ENCODE data around the gene DROSHA.

DNA sequence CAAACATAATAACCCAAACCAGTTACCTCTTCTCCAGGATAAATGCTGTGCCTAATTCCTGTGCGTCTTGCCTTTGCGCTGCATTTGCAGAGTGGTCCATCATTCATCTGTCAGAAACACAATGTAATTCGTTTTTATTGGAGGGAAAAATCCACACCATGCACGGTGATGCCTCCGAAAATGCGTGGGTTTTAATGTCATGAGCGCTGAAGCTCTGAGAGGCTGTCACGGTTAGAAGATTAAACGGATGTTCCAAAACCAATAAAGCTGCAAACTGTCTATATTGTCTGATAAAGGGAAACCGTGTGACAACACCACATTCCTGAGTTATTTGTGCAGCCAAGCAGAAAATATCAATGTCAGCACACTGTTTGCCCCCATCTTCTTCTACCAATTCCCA, 27.4 kb downstream of the DROSHA start:
- TF ChIP-seq, protein P1, sequence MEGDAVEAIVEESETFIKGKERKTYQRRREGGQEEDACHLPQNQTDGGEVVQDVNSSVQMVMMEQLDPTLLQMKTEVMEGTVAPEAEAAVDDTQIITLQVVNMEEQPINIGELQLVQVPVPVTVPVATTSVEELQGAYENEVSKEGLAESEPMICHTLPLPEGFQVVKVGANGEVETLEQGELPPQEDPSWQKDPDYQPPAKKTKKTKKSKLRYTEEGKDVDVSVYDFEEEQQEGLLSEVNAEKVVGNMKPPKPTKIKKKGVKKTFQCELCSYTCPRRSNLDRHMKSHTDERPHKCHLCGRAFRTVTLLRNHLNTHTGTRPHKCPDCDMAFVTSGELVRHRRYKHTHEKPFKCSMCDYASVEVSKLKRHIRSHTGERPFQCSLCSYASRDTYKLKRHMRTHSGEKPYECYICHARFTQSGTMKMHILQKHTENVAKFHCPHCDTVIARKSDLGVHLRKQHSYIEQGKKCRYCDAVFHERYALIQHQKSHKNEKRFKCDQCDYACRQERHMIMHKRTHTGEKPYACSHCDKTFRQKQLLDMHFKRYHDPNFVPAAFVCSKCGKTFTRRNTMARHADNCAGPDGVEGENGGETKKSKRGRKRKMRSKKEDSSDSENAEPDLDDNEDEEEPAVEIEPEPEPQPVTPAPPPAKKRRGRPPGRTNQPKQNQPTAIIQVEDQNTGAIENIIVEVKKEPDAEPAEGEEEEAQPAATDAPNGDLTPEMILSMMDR (conservative IDR thresholded peaks at IDR 0.05), result no peak
- no peak for TF ChIP-seq EZH2 (IDR thresholded peaks at IDR 0.05; ENCODE audit: low read depth)
